ENCODE results near the gene ZBTB7B.
"Not testable (repeated sequence)": the region's sequence is repeated elsewhere in the genome, so short reads cannot be mapped to it uniquely, and the experiment has no call there.

ZBTB7B gene

DNA sequence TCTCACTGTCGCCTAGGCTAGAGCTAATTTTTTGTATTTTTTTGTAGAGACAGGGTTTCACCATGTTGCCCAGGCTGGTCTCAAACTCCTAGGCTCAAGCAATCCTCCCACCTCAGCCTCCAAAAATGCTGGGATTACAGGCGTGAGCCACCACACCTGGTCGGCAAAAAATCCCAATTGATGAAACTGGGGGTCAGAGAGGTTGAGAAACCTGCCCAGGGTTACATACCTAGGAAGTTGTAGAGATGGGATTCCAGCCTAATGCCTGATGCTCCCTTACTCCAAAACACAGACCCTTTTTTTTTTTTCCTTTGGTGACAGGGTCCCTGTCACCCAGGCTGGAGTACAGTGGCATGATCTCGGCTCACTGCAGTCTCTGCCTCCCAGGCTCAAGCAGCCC lies 15.9 kb upstream of the ZBTB7B start:
- FAIRE-seq; DNase-seq (ENCODE audit: insufficient read length, low spot score): not testable (repeated sequence)

DNA sequence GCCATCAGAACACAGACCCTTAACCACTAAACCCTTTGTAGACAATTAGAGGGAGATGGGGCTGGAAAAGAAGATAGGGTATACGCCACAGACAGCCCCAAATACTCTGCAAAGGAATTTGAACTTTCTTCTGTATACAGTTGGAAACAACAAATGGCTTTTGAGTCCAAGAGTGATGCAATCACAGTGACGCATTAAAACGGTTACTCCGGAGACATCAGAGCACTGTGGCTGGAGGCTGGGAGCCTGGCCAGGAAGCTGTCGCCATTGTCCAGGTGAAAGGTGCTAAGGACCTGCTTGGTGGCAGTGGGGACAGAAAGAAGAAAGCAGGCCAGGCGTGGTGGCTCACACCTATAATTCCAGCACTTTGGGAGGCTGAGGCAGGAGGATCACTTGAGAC lies 15.3 kb upstream of the ZBTB7B start:
- DNase-seq (ENCODE audit: insufficient read length, low spot score) (no peak), FAIRE-seq (no peak)

- DNase-seq (ENCODE audit: insufficient read length, low spot score) (no peak), FAIRE-seq (no peak)
Measured at GRCh38 chr1:154988058-154988954, 14.3 kb upstream of the ZBTB7B start.

DNA sequence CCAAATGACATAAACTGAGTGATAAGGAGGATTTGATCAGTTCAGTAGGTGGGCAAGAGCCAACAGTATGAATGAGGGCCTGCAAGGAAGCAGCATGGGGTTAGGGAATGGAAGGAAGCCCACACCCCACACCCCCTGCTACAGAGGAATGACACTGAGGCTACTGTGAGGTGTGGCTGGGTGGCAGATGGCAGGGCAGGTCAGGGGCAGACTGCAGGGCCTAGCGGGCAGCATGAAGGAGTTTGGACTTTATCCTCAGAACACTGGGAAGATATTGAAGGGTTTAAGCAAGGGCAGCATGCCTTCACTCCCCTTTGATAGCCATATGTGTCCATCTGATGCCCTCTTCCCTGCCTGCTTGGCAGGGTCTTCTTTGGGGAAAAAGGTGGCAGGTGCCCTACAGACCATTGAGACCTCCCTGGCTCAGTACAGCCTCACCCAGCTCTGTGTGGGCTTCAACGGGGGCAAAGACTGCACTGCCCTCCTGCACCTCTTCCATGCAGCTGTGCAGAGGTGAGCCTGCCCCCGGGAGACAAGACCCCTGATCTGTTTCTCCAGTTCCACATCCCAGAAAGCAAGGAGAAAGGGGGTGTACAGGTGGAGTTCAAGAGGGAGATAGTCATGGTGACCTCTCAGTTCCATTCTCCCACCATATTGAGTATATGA lies 13.3 kb upstream of the ZBTB7B start:
- FAIRE-seq (no peak), DNase-seq (ENCODE audit: insufficient read length, low spot score) (no peak)

DNA sequence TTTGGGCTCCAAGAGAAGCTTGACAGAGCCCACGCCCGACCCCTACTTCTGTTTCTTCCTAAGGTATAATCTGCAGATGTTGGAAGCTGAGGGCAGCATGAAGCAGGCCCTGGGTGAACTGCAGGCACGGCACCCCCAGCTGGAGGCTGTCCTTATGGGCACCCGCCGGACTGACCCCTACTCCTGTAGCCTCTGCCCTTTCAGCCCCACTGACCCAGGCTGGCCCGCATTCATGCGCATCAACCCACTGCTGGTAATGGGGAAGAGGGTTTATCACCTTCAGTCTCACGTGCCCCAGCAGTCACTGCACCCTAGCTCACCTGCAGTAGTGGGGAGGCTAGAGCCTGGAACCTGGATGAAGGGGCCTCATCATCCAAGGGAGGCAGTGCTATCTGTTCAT lies 12.3 kb upstream of the ZBTB7B start:
- FAIRE-seq (no peak), DNase-seq (ENCODE audit: insufficient read length, low spot score) (no peak)

DNA sequence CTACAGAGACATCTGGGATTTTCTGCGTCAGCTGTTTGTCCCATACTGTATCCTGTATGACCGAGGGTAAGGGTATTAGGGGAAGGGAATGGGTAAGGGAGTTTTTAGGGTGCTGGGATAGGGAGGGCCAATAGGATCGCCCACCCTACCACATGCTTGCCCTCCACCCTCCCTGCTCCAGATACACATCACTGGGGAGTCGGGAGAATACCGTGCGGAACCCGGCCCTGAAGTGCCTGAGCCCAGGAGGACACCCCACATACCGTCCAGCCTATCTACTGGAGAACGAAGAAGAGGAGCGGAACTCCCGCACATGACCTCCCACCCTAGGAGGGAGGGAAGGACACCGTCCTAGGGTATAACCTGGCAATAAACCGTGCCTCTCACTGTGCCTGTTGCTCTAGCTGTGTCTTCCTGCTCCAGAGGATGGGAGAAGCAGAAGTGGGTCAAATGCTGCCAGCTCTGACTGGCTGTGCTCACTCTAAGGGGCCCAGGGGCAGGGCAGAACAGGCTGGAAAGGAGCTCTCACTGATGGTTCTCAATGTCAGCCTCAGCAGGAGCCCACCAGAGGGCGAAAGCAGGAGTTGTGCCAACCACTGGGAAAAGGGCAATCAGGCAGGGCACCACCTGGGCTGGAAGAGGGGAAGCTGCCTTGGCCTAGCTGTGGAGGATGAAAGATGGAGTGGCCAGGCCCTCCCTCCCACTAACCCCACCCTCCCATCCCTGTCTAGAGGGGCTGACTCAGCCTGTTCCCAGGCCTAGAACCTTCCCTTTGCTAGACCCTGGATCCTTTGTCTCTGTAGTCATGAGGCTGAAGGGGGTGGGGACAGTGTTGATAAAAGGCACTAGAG lies 9.7 kb upstream of the ZBTB7B start:
- DNase-seq (ENCODE audit: insufficient read length, low spot score) (no peak), FAIRE-seq (no peak)

DNA sequence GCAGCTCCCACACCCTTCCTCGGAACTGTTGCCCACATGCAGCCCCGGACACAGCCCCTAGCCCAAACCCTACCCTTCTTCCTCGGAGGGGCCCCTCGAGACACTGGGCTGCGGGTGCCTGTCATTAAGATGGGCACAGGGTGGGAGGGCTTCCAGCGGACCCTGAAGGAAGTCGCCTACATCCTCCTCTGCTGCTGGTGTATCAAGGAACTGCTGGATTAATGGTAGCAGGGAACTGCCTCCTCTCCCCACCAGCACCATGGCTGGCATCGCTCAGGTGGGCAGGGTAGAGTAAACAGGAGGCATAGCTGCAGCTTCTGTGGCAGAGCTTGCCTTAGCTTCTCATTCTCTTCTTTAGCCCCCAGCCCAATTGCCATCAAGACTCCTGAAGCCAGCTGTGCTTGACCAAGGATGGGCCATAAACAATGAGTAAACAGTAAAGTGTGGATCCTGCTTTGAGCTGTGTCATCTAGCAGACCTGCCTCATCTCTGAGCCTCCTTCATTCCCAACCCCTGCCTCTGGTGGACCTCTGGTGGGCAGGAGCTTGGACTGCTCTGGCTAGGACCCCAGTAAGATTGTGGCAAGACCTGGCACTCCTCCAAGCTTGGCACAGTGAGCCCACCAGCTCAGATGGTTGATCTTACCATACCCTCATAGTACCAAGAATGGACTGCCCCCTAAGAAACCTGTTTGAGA lies 8.9 kb upstream of the ZBTB7B start, which contains the start of gene LENEP:
Gene LENEP, plus strand, starts transcription at position 15 of the 697 bp plus-strand sequence. Its CDS starts 22 bp downstream, at position 37.
- FAIRE-seq: no peak
- no peak for DNase-seq (ENCODE audit: insufficient read length, low spot score)

GRCh38 chr1:154994269-154994587 lies 8.4 kb upstream of the ZBTB7B start:
- DNase-seq (ENCODE audit: insufficient read length, low spot score) (no peak), FAIRE-seq (no peak)

DNA sequence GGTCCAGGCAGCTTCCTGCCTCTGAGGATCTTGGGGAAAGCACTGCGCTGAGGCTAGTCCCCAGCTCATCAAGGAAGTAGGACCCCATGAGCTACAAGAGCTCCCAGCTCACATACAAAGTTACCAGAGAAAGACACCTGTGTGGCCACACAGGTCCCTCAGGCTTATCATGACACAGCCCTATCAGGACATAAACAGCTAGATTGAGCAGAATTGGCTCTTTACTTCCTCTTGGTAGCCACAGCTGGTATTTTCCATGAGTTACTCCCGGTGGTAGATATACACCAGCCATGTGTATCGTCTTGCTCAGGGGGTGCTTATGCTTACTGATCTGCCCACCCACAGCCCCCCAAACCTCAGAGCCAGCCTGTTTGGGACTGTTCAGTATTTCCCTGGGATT lies 8.0 kb upstream of the ZBTB7B start:
- no peak for DNase-seq (ENCODE audit: insufficient read length, low spot score)
- FAIRE-seq: no peak

GRCh38 chr1:154995301-154995983 lies 7.2 kb upstream of the ZBTB7B start:
- not testable (repeated sequence) for DNase-seq (ENCODE audit: insufficient read length, low spot score); FAIRE-seq

DNA sequence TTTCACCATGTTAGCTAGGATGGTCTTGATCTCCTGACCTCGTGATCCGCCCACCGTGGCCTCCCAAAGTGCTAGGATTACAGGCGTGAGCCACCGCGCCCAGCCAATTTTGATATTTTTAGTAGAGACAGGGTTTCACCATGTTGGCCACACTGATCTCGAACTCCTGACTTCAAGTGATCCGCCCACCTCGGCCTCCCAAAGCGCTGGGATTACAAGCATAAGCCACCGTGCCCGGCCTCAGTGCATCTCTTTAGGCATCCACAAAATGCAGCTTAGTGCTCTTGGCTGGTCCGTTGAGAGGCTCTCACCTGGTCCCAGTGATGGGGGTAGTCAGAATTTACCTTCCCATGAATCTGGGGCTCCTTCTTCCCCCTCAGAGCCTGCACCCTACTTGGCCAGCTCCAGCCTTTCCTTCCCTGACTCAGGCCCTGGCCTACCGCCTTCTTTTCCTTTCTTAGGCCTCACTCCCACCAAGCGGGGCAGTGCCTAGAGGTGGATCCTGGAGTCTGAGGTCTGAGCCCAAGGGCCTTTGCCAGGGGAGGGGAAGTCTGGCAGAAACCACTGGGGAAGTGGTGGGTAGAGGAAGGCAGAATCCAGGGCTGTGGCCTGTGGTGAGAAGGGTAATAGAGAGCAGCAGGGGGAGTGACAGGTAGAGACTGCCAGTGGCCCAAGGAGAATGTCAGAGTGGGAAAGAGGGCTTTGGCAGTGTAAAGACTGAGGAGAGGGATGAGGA lies 5.5 kb upstream of the ZBTB7B start:
- DNase-seq (ENCODE audit: insufficient read length, low spot score) (no peak), FAIRE-seq (no peak)

DNA sequence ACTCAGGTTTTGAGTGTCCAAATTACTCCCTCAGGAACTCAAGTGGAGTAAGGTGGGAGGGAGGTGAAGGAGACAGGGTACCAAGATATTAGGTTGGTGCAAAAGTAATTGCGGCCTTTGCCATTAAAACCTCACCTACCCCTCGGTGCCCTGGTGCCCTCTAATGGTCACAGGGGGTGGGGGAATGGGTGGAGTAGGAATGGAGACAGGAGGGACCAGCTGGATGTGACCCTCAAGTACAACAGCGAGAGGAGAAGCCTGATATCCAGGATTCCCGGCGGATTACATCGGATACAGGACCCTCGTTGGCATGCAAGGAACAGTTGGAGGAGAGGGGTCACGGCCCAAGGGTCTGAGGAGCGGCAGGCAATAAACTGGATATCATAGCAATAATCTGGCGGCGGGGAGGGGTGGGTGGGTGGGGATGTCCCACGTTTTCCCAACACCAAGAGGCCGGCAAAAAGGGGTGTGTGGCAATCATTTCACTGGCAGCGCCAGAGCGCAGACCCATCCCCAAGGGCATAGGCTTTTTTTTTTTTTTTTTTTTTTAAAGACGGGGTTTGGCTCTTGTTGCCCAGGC lies 4.3 kb upstream of the ZBTB7B start:
- DNase-seq (ENCODE audit: insufficient read length, low spot score) (no peak), FAIRE-seq (no peak)

DNA sequence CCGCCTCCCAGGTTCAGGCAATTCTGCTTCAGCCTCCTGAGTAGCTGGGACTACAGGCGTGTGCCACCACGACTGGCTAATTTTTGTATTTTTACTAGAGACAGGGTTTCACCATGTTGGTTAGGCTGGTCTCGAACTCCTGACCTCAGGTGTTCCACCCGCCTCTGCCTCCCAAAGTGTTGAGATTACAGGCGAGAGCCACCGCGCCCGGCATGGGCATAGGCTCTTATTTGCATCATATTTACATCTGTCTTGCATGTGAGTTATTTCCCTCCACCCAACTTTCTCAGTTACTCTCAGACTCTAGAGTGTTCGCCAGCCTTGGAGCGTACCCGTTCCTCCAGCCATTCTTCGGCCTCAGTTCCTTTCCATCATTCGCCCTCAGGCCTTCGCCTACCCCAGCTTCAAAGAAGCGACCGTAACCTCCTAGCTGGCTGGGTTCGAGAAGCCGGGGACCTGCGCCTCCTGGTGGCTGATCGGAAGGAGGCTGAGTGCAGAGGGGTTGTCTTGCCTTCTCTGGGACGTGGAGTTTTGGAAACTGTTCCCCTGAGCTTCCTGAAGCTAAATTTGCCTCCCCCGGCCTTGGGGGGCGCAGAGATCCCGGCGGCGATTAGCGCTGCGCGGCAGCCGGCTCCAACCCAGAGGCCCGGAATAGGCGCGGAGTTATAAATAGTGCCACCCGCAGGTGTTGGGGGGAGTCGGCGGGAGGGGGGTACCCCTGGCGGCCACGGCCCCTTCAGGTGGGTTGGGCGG lies 3.6 kb upstream of the ZBTB7B start:
- peak; percentile 80 for DNase-seq (ENCODE audit: insufficient read length, low spot score)
- FAIRE-seq: peak; percentile 92

GRCh38 chr1:154999571-155000410 lies 2.8 kb upstream of the ZBTB7B start:
- FAIRE-seq: peak; percentile 28
- DNase-seq (ENCODE audit: insufficient read length, low spot score): no peak

DNA sequence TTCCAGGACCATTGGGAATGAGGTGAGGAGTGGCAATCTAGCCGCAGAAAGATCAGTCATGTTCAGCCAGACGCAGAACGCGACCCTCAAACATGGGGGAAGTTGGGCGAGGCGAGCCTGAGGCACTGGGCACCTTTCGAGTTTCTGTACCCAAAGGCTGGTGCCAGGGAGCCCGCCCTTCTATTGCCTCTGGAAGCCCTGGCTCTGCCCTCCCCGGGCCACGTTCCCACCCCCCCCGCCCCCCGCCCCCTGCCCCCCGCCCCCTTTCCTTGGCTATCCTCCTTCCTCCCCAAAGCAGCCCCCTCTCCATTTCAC lies 2.2 kb upstream of the ZBTB7B start:
- no peak for DNase-seq (ENCODE audit: insufficient read length, low spot score)
- FAIRE-seq: no peak

- FAIRE-seq (peak; percentile 88), DNase-seq (ENCODE audit: insufficient read length, low spot score) (no peak)
Measured at GRCh38 chr1:155000726-155001424, 1.7 kb upstream of the ZBTB7B start.

GRCh38 chr1:155001425-155001674 lies 1.3 kb upstream of the ZBTB7B start:
- DNase-seq (ENCODE audit: insufficient read length, low spot score) (no peak), FAIRE-seq (no peak)
